ENCODE results near the gene C15orf61. TPM values are rescaled to one million over a fixed set of nuclear protein-coding genes. Genes with fewer than 3 reads are reported as not detected.

C15orf61 gene
- polyA plus RNA-seq, 1 experiment = 3.2 TPM

DNA sequence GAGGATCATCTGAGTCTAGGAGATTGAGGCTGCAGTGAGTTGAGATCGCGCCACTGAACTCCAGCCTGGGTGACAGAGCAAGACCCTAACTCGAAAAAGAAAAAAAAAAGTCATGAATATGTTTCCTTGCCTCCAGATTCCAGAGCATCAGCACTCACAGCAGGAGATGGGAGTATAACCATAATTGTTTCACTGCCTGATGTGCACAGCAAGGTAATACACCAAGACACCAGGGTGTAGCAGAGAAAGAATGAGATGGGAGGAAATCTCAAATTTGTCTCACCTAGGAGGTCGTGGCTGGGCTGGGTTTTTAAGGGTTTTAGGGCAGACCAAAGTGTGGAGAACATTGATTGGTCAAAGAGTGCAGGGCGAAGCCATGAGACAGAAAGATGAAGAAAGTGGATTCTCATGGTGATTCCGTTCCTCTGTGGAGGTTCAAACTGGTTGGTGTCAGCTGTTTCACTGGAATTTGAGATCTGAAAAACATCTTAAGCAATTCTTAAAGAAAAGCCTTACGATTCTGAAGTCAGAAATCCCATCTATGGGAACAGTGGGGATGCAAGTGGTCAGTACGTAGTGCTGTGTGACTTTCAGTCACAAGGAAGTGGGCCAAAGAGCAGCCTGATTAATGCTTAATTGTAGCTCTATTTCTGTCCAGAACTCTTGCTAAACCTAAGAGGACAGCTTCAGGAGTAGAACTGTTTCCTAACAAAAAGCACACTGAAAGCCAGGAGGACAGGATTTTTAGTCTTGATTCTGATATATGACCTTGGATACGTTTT lies 7.8 kb upstream of the C15orf61 start:
- no peak for DNase-seq (ENCODE audit: low read depth, low spot score)
- TF ChIP-seq, protein P1, sequence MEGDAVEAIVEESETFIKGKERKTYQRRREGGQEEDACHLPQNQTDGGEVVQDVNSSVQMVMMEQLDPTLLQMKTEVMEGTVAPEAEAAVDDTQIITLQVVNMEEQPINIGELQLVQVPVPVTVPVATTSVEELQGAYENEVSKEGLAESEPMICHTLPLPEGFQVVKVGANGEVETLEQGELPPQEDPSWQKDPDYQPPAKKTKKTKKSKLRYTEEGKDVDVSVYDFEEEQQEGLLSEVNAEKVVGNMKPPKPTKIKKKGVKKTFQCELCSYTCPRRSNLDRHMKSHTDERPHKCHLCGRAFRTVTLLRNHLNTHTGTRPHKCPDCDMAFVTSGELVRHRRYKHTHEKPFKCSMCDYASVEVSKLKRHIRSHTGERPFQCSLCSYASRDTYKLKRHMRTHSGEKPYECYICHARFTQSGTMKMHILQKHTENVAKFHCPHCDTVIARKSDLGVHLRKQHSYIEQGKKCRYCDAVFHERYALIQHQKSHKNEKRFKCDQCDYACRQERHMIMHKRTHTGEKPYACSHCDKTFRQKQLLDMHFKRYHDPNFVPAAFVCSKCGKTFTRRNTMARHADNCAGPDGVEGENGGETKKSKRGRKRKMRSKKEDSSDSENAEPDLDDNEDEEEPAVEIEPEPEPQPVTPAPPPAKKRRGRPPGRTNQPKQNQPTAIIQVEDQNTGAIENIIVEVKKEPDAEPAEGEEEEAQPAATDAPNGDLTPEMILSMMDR (IDR thresholded peaks at IDR 0.05; ENCODE audit: low read depth, low read length) = no peak
- ChIA-PET POLR2A (no interaction called here), CTCF (no interaction called here)
- no peaks in the 10 kb centered on the region for H3K9me3 ChIP-seq (ENCODE audit: control insufficient read depth, insufficient read depth, low read length)
- no peak overlapping the region for H3K27ac ChIP-seq (ENCODE audit: low read depth, low read length)
- no peaks in the 10 kb centered on the region for H3K27me3 ChIP-seq (ENCODE audit: control insufficient read depth, insufficient read depth, low read length)
- H3K4me3 ChIP-seq (ENCODE audit: low read depth, low read length) = no peak overlapping the region

GRCh38 chr15:67515090-67515489 lies 5.8 kb upstream of the C15orf61 start:
- no peaks in the 10 kb centered on the region for H3K9me3 ChIP-seq (ENCODE audit: control insufficient read depth, insufficient read depth, low read length)
- TF ChIP-seq, protein P1 (IDR thresholded peaks at IDR 0.05; ENCODE audit: low read depth, low read length) = no peak
- no peaks in the 10 kb centered on the region for H3K27me3 ChIP-seq (ENCODE audit: control insufficient read depth, insufficient read depth, low read length)
- H3K27ac ChIP-seq (ENCODE audit: low read depth, low read length) = no peak overlapping the region
- CTCF ChIA-PET = no interaction called here
- POLR2A ChIA-PET = no interaction called here
- no peak overlapping the region for H3K4me3 ChIP-seq (ENCODE audit: low read depth, low read length)
- no peak for DNase-seq (ENCODE audit: low read depth, low spot score)

GRCh38 chr15:67515557-67515956 lies 5.4 kb upstream of the C15orf61 start:
- H3K9me3 ChIP-seq (ENCODE audit: control insufficient read depth, insufficient read depth, low read length) = no peaks in the 10 kb centered on the region
- ChIA-PET CTCF (no interaction called here), POLR2A (no interaction called here)
- no peaks in the 10 kb centered on the region for H3K27me3 ChIP-seq (ENCODE audit: control insufficient read depth, insufficient read depth, low read length)
- TF ChIP-seq, protein P1 (IDR thresholded peaks at IDR 0.05; ENCODE audit: low read depth, low read length) = no peak
- no peak overlapping the region for H3K4me3 ChIP-seq (ENCODE audit: low read depth, low read length)
- no peak for DNase-seq (ENCODE audit: low read depth, low spot score)
- no peak overlapping the region for H3K27ac ChIP-seq (ENCODE audit: low read depth, low read length)

DNA sequence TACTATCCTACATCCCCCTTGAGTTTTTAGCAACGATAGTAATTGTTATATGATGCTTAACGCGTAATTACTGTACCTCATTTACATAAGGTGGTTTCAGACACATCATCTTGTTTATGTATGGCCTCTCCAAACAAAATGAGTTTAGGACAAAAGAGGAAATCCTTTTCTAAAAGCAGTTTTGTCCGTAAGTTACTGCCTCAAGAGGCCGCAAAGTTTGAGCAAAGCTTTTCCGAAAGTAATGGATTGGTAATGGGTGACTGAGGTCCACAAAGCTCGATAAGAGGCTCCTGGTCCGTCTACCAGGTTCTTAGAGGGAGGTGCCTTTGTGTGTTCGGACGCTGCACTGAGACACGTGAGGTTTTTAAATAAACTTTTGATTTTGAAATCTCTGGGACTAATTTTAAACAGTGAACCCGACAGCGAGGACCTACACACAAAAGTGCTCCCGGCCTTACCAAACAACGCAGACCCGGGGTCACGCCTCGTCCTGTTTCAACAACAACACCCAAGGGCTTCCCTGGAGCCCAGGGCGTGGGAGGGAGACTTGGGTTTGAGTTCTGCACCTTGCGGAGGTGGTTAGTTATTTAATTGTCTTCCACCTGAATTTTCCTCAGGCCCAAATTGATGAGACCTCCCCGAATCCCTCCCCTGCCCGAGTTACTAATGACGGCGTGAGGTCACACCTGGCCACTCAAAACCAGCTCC lies 456 bp upstream of the C15orf61 start:
- ChIA-PET POLR2A (interaction anchor here (1.1 kb wide), 1 partner anchor 10 kb away, joined by 3 read pairs; no protein-coding TSS in a partner anchor), CTCF (interaction anchor here (0.6 kb wide), 2 partner anchors 9 to 1526 kb away, joined by 3 read pairs; no protein-coding TSS in a partner anchor)
- DNase-seq (ENCODE audit: low read depth, low spot score) = no peak
- H3K27me3 ChIP-seq (ENCODE audit: control insufficient read depth, insufficient read depth, low read length) = no peaks in the 10 kb centered on the region
- no peaks in the 10 kb centered on the region; the same call in 1 of the 2 replicates for H3K9me3 ChIP-seq (ENCODE audit: control insufficient read depth, insufficient read depth, low read length)
- TF ChIP-seq, protein P1 (IDR thresholded peaks at IDR 0.05; ENCODE audit: low read depth, low read length) = no peak
- no peak overlapping the region for H3K27ac ChIP-seq (ENCODE audit: low read depth, low read length)
- H3K4me3 ChIP-seq (ENCODE audit: low read depth, low read length) = peak overlapping the region; percentile 82
